ENCODE data around the gene LRRC51. TPM values are rescaled to one million over a fixed set of nuclear protein-coding genes. Genes with fewer than 3 reads are reported as not detected.
"Not testable (repeated sequence)": the region's sequence is repeated elsewhere in the genome, so short reads cannot be mapped to it uniquely, and the experiment has no call there.

Gene LRRC51
- total and polyA plus RNA-seq, 2 of the 4 experiments (the other 2 are of a cell fraction) = 5.3 to 5.6 TPM

- DNase-seq; H3K4me1 ChIP-seq (ENCODE audit: control insufficient read depth, insufficient read depth, low read length); H4K20me1 ChIP-seq (ENCODE audit: insufficient read depth, low read length); in situ Hi-C loops (cut with MboI; ENCODE audit: low sequenced_read_pairs); H3K4me3 ChIP-seq (ENCODE audit: insufficient read depth, low read depth, low read length); ATAC-seq (ENCODE audit: low read depth); dilution Hi-C loops (cut with HindIII; ENCODE audit: low sequenced_read_pairs, unreplicated experiment); H3K4me2 ChIP-seq (ENCODE audit: low read depth, low read length); H3K36me3 ChIP-seq (ENCODE audit: control insufficient read depth, insufficient read depth, low read length); H3K9me1 ChIP-seq (ENCODE audit: insufficient read depth, low read length); intact Hi-C loops (cut with micrococcal nuclease); H3K9ac ChIP-seq (ENCODE audit: low read depth, low read length); H3K9me3 ChIP-seq (ENCODE audit: control insufficient read depth, insufficient read depth, low read length); H3K79me1 ChIP-seq (ENCODE audit: low read depth in 1 of 2, low read length in 2 of 2); BruUV-seq (replicated peaks); H3K27me3 ChIP-seq (ENCODE audit: control insufficient read depth, insufficient read depth, low read length): not testable (repeated sequence)
- Histone ChIP-seq H4K91ac (ENCODE audit: insufficient read depth, low read depth, low read length) (peak within 1 kb of the TSS; percentile 52), H3K27ac (ENCODE audit: insufficient read depth, low read length) (peak within 1 kb of the TSS; percentile 62), H4K8ac (ENCODE audit: low read depth in 2 of 2, low read length in 2 of 2) (peak within 1 kb of the TSS; percentile 24 to 78; a peak in 2 of 4 replicates), H4K5ac (ENCODE audit: low read depth, low read length) (peak within 1 kb of the TSS; percentile 64; the same call in 1 of the 2 replicates), H2AK9ac (replicated peaks; ENCODE audit: low read depth, low read length, poor library complexity) (peak within 1 kb of the TSS; percentile 81), H2AFZ (replicated peaks; ENCODE audit: low read length, poor library complexity) (peak within 1 kb of the TSS; percentile 35), H2AK5ac (ENCODE audit: low read depth, low read length) (peak within 1 kb of the TSS; percentile 93; the same call in 1 of the 2 replicates), H2BK20ac (ENCODE audit: low read depth, low read length) (peak within 1 kb of the TSS; percentile 81), H2BK120ac (ENCODE audit: low read depth, low read length) (peak within 1 kb of the TSS; percentile 93), H3K14ac (replicated peaks; ENCODE audit: low read depth, low read length) (peak within 1 kb of the TSS; percentile 88), H3K56ac (ENCODE audit: extremely low read depth, insufficient read depth, low read length) (0 out of 2 replicates have a peak within 1 kb of the TSS, but pooled peaks have one; percentile 5), H3K23ac (ENCODE audit: low read depth, low read length) (peak within 1 kb of the TSS; percentile 87; the same call in 1 of the 2 replicates), H2BK5ac (ENCODE audit: low read depth, low read length, poor library complexity, severe bottlenecking) (peak within 1 kb of the TSS; percentile 78), H3K18ac (ENCODE audit: low read depth, low read length) (peak within 1 kb of the TSS; percentile 42; the same call in 1 of the 2 replicates), H3K4ac (ENCODE audit: low read depth, low read length) (peak within 1 kb of the TSS; percentile 92), H2BK15ac (ENCODE audit: low read depth, low read length) (peak within 1 kb of the TSS; percentile 70; the same call in 2 of the 3 replicates)
- POLR2A ChIA-PET (ENCODE audit: unreplicated experiment) = interaction anchor here (0.6 kb wide), 1 partner anchor 348 kb away, joined by 3 read pairs; no protein-coding TSS in a partner anchor
- no CpG with 5 or more reads among the region's 4 CpGs for WGBS, 2 experiments (ENCODE audit: extremely low coverage in 2 of 2, insufficient read length in 1 of 2)
- CTCF ChIA-PET = interaction anchor here (0.7 kb wide), 1 partner anchor 131 kb away, joined by 3 read pairs; no protein-coding TSS in a partner anchor
Measured at GRCh38 chr11:72135473-72135872, 54.8 kb downstream of the LRRC51 start, which contains the start of gene FOLR3. TSS of gene FOLR3 (plus strand) at chr11:72135725. CDS start at chr11:72135953, 228 bp downstream.
